BE2C (cell line): Measurements from ENCODE around the gene BIRC2.

Experiments used
- DNase-seq: peaks from one replicate; pipeline ENCODE4 v3.0.0-alpha.2; 2020
- H3K27me3 ChIP-seq: fragments of 250-450 bp; sonication (Bioruptor Pico); 2 replicates; pipeline ENCODE4 v1.5.1; 2020; ENCODE audit warnings: mild to moderate bottlenecking
- H3K36me3 ChIP-seq: fragments of 250-450 bp; sonication (Bioruptor Pico); 2 replicates; pipeline ENCODE4 v1.5.1; 2020; ENCODE audit warnings: mild to moderate bottlenecking
- H3K4me1 ChIP-seq: fragments of 250-450 bp; sonication (Bioruptor Pico); 2 replicates; pipeline ENCODE4 v1.5.1; 2020
- H3K4me3 ChIP-seq: 2 replicates; pipeline ENCODE4 v1.5.1; 2011; ENCODE audit warnings: low read depth, low read length
- H3K9me3 ChIP-seq: fragments of 250-450 bp; sonication (Bioruptor Pico); 2 replicates; pipeline ENCODE4 v1.5.1; 2020
- CTCF ChIP-seq: IDR thresholded peaks from 2 replicates; pipeline ENCODE4 v1.5.1; 2012; ENCODE audit warnings: mild to moderate bottlenecking, low read depth, low read length

The BIRC2 gene

GRCh38 chr11:102314784-102315183, 32.2 kb upstream of the BIRC2 start:
- Histone ChIP-seq H3K36me3 (no peaks in the 10 kb centered on the region), H3K4me3 (no peak overlapping the region), H3K9me3 (no peaks in the 10 kb centered on the region), H3K4me1 (no peaks in the 10 kb centered on the region; the same call in 1 of the 2 replicates), H3K27me3 (no peaks in the 10 kb centered on the region)
- DNase-seq = no peak
- TF ChIP-seq CTCF = no peak

- Histone ChIP-seq H3K4me1 (no peaks in the 10 kb centered on the region; the same call in 1 of the 2 replicates), H3K27me3 (no peaks in the 10 kb centered on the region), H3K36me3 (no peaks in the 10 kb centered on the region), H3K9me3 (no peaks in the 10 kb centered on the region), H3K4me3 (no peak overlapping the region)
- DNase-seq = no peak
- TF ChIP-seq CTCF = no peak
Measured at GRCh38 chr11:102316346-102316904, 30.6 kb upstream of the BIRC2 start.

- Histone ChIP-seq H3K4me3 (peak within 1 kb of the TSS; percentile 54), H3K4me1 (no peaks in the 10 kb centered on the region; the same call in 1 of the 2 replicates), H3K36me3 (no peaks in the 10 kb centered on the region), H3K9me3 (no peaks in the 10 kb centered on the region), H3K27me3 (no peaks in the 10 kb centered on the region)
- DNase-seq = peak; percentile 63
- peak; percentile 29; the same call in 1 of the 2 replicates for TF ChIP-seq CTCF
Measured at GRCh38 chr11:102317099-102317767, 29.8 kb upstream of the BIRC2 start, which contains the start of gene BIRC3. TSS of gene BIRC3 (plus strand) at chr11:102317484. CDS start at chr11:102324510, 7,026 bp downstream.

GRCh38 chr11:102317768-102318103, 29.3 kb upstream of the BIRC2 start:
- no peak for DNase-seq
- H3K4me1 ChIP-seq = no peaks in the 10 kb centered on the region; the same call in 1 of the 2 replicates
- no peak for TF ChIP-seq CTCF
- no peaks in the 10 kb centered on the region for H3K36me3 ChIP-seq
- H3K9me3 ChIP-seq = no peaks in the 10 kb centered on the region
- peak overlapping the region; percentile 54 for H3K4me3 ChIP-seq
- no peaks in the 10 kb centered on the region for H3K27me3 ChIP-seq

GRCh38 chr11:102318469-102318868, 28.5 kb upstream of the BIRC2 start:
- H3K9me3 ChIP-seq = no peaks in the 10 kb centered on the region
- no peaks in the 10 kb centered on the region; the same call in 1 of the 2 replicates for H3K4me1 ChIP-seq
- no peak for DNase-seq
- no peaks in the 10 kb centered on the region for H3K36me3 ChIP-seq
- no peaks in the 10 kb centered on the region for H3K27me3 ChIP-seq
- H3K4me3 ChIP-seq = no peak overlapping the region
- TF ChIP-seq CTCF = no peak

- H3K9me3 ChIP-seq = no peaks in the 10 kb centered on the region
- no peaks in the 10 kb centered on the region for H3K27me3 ChIP-seq
- TF ChIP-seq CTCF = no peak
- no peaks in the 10 kb centered on the region for H3K36me3 ChIP-seq
- no peak overlapping the region for H3K4me3 ChIP-seq
- no peaks in the 10 kb centered on the region; the same call in 1 of the 2 replicates for H3K4me1 ChIP-seq
- no peak for DNase-seq
Measured at GRCh38 chr11:102319544-102319943, 27.5 kb upstream of the BIRC2 start.
